HEK293 (cell line): Measurements from ENCODE around the gene PIK3R5.

Experiments used
- SP3 ChIP-seq: fragments of 450-650 bp; formaldehyde crosslinking; IDR thresholded peaks from 2 replicates; pipeline ENCODE4 v1.5.1; 2016; ENCODE audit warnings: missing biosample characterization, missing genetic modification characterization
- ZFP41 ChIP-seq: fragments of 450-650 bp; formaldehyde crosslinking; IDR thresholded peaks from 2 replicates; pipeline ENCODE4 v1.5.1; 2016; ENCODE audit warnings: missing biosample characterization, missing genetic modification characterization, borderline replicate concordance
- ZNF121 ChIP-seq: fragments of 450-650 bp; formaldehyde crosslinking; IDR thresholded peaks from 2 replicates; pipeline ENCODE4 v1.5.1; 2016; ENCODE audit warnings: missing biosample characterization, missing genetic modification characterization
- ZNF747 ChIP-seq: fragments of 450-650 bp; formaldehyde crosslinking; IDR thresholded peaks from 2 replicates; pipeline ENCODE4 v1.5.1; 2016; ENCODE audit warnings: missing biosample characterization, missing genetic modification characterization
- ZNF791 ChIP-seq: fragments of 450-650 bp; formaldehyde crosslinking; IDR thresholded peaks from 2 replicates; pipeline ENCODE4 v1.5.1; 2016; ENCODE audit warnings: missing biosample characterization, missing genetic modification characterization
- TF ChIP-seq, protein P1 (sequence below): fragments of 450-650 bp; formaldehyde crosslinking; IDR thresholded peaks from 2 replicates; pipeline ENCODE4 v1.5.1; 2016; ENCODE audit warnings: missing biosample characterization, missing genetic modification characterization
- TF ChIP-seq, protein P2 (sequence below): fragments of 450-650 bp; formaldehyde crosslinking; IDR thresholded peaks from 2 replicates; pipeline ENCODE4 v1.5.1; 2016; ENCODE audit warnings: missing biosample characterization, missing genetic modification characterization, low read depth
- TF ChIP-seq, protein P3 (sequence below): fragments of 450-650 bp; formaldehyde crosslinking; IDR thresholded peaks from 2 replicates; pipeline ENCODE4 v1.5.1; 2016; ENCODE audit warnings: missing biosample characterization, missing genetic modification characterization

DNA sequence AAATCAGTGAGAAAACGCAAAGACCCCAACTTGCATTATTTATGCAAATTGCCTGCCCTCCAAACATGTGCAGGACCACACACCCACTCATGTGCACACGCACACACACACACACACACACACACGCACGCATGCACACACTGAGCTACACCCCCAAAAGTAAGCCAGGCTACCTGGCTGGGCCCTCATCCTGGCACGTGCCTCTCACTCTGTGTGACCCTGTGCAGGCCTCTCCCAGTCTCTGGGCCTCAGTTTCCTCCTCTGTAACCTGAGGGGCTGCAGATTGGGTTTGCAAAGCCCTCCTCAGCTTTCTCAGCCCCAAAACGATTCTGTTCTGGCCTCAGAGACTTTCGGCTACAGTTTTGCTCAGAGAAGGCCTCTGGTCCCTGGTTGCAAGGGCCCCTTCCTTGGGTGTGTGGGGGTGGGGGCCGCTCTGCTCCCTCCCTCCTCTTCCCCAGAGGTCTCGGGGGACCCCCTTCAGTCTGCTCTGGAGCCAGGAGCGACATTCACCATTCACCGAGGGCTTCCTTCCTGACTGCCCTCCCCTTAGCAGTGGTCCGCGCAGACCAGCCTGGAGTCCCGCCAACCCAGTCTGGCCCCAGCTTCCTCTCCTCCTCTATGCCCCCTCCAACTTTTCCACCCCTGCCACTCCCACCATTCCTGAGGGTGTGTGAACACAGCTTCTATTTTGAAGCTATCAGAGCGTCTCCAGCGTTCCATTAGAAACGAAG, 92.6 kb downstream of the PIK3R5 start:
- TF ChIP-seq ZNF121 (tag by site-specific recombination) = no peak
- no peak for TF ChIP-seq ZFP41
- TF ChIP-seq, protein P1, sequence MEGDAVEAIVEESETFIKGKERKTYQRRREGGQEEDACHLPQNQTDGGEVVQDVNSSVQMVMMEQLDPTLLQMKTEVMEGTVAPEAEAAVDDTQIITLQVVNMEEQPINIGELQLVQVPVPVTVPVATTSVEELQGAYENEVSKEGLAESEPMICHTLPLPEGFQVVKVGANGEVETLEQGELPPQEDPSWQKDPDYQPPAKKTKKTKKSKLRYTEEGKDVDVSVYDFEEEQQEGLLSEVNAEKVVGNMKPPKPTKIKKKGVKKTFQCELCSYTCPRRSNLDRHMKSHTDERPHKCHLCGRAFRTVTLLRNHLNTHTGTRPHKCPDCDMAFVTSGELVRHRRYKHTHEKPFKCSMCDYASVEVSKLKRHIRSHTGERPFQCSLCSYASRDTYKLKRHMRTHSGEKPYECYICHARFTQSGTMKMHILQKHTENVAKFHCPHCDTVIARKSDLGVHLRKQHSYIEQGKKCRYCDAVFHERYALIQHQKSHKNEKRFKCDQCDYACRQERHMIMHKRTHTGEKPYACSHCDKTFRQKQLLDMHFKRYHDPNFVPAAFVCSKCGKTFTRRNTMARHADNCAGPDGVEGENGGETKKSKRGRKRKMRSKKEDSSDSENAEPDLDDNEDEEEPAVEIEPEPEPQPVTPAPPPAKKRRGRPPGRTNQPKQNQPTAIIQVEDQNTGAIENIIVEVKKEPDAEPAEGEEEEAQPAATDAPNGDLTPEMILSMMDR (tag by site-specific recombination) = no peak
- TF ChIP-seq SP3 (tag by site-specific recombination) = no peak
- no peak for TF ChIP-seq ZNF747 (tag by site-specific recombination)
- TF ChIP-seq, protein P2, sequence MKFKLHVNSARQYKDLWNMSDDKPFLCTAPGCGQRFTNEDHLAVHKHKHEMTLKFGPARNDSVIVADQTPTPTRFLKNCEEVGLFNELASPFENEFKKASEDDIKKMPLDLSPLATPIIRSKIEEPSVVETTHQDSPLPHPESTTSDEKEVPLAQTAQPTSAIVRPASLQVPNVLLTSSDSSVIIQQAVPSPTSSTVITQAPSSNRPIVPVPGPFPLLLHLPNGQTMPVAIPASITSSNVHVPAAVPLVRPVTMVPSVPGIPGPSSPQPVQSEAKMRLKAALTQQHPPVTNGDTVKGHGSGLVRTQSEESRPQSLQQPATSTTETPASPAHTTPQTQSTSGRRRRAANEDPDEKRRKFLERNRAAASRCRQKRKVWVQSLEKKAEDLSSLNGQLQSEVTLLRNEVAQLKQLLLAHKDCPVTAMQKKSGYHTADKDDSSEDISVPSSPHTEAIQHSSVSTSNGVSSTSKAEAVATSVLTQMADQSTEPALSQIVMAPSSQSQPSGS = no peak
- TF ChIP-seq, protein P3, sequence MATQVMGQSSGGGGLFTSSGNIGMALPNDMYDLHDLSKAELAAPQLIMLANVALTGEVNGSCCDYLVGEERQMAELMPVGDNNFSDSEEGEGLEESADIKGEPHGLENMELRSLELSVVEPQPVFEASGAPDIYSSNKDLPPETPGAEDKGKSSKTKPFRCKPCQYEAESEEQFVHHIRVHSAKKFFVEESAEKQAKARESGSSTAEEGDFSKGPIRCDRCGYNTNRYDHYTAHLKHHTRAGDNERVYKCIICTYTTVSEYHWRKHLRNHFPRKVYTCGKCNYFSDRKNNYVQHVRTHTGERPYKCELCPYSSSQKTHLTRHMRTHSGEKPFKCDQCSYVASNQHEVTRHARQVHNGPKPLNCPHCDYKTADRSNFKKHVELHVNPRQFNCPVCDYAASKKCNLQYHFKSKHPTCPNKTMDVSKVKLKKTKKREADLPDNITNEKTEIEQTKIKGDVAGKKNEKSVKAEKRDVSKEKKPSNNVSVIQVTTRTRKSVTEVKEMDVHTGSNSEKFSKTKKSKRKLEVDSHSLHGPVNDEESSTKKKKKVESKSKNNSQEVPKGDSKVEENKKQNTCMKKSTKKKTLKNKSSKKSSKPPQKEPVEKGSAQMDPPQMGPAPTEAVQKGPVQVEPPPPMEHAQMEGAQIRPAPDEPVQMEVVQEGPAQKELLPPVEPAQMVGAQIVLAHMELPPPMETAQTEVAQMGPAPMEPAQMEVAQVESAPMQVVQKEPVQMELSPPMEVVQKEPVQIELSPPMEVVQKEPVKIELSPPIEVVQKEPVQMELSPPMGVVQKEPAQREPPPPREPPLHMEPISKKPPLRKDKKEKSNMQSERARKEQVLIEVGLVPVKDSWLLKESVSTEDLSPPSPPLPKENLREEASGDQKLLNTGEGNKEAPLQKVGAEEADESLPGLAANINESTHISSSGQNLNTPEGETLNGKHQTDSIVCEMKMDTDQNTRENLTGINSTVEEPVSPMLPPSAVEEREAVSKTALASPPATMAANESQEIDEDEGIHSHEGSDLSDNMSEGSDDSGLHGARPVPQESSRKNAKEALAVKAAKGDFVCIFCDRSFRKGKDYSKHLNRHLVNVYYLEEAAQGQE = no peak
- TF ChIP-seq ZNF791 = no peak
